ENCODE results near the gene LEFTY1.

Gene LEFTY1

GRCh38 chr1:225908013-225908640 is 19.2 kb upstream of the LEFTY1 start:
- TF ChIP-seq POLR2A (IDR thresholded peaks at IDR 0.05; ENCODE audit: low read depth, low read length) = no peak
- DNase-seq (ENCODE audit: insufficient read length, low spot score) = no peak
- no peak for FAIRE-seq

GRCh38 chr1:225907341-225907740 is 18.4 kb upstream of the LEFTY1 start:
- no peak for DNase-seq (ENCODE audit: insufficient read length, low spot score)
- no peak for FAIRE-seq
- TF ChIP-seq POLR2A (IDR thresholded peaks at IDR 0.05; ENCODE audit: low read depth, low read length) = no peak

GRCh38 chr1:225906467-225906866 is 17.5 kb upstream of the LEFTY1 start:
- no peak for TF ChIP-seq POLR2A (IDR thresholded peaks at IDR 0.05; ENCODE audit: low read depth, low read length)
- no peak for FAIRE-seq

GRCh38 chr1:225903623-225904022 is 14.7 kb upstream of the LEFTY1 start:
- no peak for FAIRE-seq
- no peak for DNase-seq (ENCODE audit: insufficient read length, low spot score)
- TF ChIP-seq POLR2A (IDR thresholded peaks at IDR 0.05; ENCODE audit: low read depth, low read length) = no peak

More at GRCh38 chr1:225906467-225906866, 17.5 kb upstream of the LEFTY1 start:
- no peak for DNase-seq (ENCODE audit: insufficient read length, low spot score)

- no peak for DNase-seq (ENCODE audit: insufficient read length, low spot score)
- FAIRE-seq = no peak
These were observed 10.3 kb upstream of the LEFTY1 start for GRCh38 chr1:225899044-225899925.

GRCh38 chr1:225897595-225898514 is 8.9 kb upstream of the LEFTY1 start:
- no peak for FAIRE-seq
- TF ChIP-seq POLR2A (IDR thresholded peaks at IDR 0.05; ENCODE audit: low read depth, low read length) = no peak
- no peak for DNase-seq (ENCODE audit: insufficient read length, low spot score)

More at GRCh38 chr1:225899044-225899925, 10.3 kb upstream of the LEFTY1 start:
- TF ChIP-seq POLR2A (IDR thresholded peaks at IDR 0.05; ENCODE audit: low read depth, low read length) = no peak

GRCh38 chr1:225896937-225897549 is 8.1 kb upstream of the LEFTY1 start:
- FAIRE-seq (peak; percentile 11), DNase-seq (ENCODE audit: insufficient read length, low spot score) (peak; percentile 63)
- TF ChIP-seq POLR2A (IDR thresholded peaks at IDR 0.05; ENCODE audit: low read depth, low read length) = no peak

- no peak for TF ChIP-seq POLR2A (IDR thresholded peaks at IDR 0.05; ENCODE audit: low read depth, low read length)
- no peak for DNase-seq (ENCODE audit: insufficient read length, low spot score)
- FAIRE-seq = no peak
These were observed 7.5 kb upstream of the LEFTY1 start for GRCh38 chr1:225896494-225896893.

GRCh38 chr1:225892307-225892706 is 3.4 kb upstream of the LEFTY1 start:
- no peak for TF ChIP-seq POLR2A (IDR thresholded peaks at IDR 0.05; ENCODE audit: low read depth, low read length)
- no peak for FAIRE-seq
- DNase-seq (ENCODE audit: insufficient read length, low spot score) = no peak

GRCh38 chr1:225891229-225891972 is 2.5 kb upstream of the LEFTY1 start:
- DNase-seq (ENCODE audit: insufficient read length, low spot score) (no peak), FAIRE-seq (no peak)
- TF ChIP-seq POLR2A (IDR thresholded peaks at IDR 0.05; ENCODE audit: low read depth, low read length) = no peak

- FAIRE-seq (no peak), DNase-seq (ENCODE audit: insufficient read length, low spot score) (peak; percentile 37)
- no peak for TF ChIP-seq POLR2A (IDR thresholded peaks at IDR 0.05; ENCODE audit: low read depth, low read length)
These were observed 1.6 kb upstream of the LEFTY1 start for GRCh38 chr1:225890346-225891228.

GRCh38 chr1:225889743-225890142 is 797 bp upstream of the LEFTY1 start:
- no peak for FAIRE-seq
- TF ChIP-seq POLR2A (IDR thresholded peaks at IDR 0.05; ENCODE audit: low read depth, low read length) = no peak

More at GRCh38 chr1:225889743-225890142, 797 bp upstream of the LEFTY1 start:
- no peak for DNase-seq (ENCODE audit: insufficient read length, low spot score)

All from H54 (cell line).